IPS DF 19.7 (cell line): ENCODE results near the gene OAS1.
"Not testable (repeated sequence)": the region's sequence is repeated elsewhere in the genome, so short reads cannot be mapped to it uniquely, and the experiment has no call there.

Source experiments
- DNase-seq: peaks from one replicate; pipeline ENCODE4 v3.0.0-alpha.2; 2013; ENCODE audit warnings: low read depth, low spot score

OAS1 gene

GRCh38 chr12:112936927-112937326, 30.2 kb downstream of the OAS1 start:
- DNase-seq, result no peak

GRCh38 chr12:112937741-112938719, 31.3 kb downstream of the OAS1 start, which contains the start of gene OAS3:
OAS3 (plus strand) TSS chr12:112938474; CDS start chr12:112938531, 57 bp downstream.
- DNase-seq, result no peak

GRCh38 chr12:112938751-112939150, 32.0 kb downstream of the OAS1 start:
- DNase-seq, result no peak

GRCh38 chr12:112939761-112940381, 33.1 kb downstream of the OAS1 start:
- no peak for DNase-seq

- no peak for DNase-seq
These were observed 35.0 kb downstream of the OAS1 start for GRCh38 chr12:112941528-112942335.

- DNase-seq, result no peak
These were observed 35.8 kb downstream of the OAS1 start for GRCh38 chr12:112942572-112942971.

GRCh38 chr12:112944024-112944690, 37.4 kb downstream of the OAS1 start:
- DNase-seq, result no peak

GRCh38 chr12:112945515-112945914, 38.8 kb downstream of the OAS1 start:
- DNase-seq, result no peak

GRCh38 chr12:112946236-112947000, 39.7 kb downstream of the OAS1 start:
- no peak for DNase-seq

GRCh38 chr12:112947314-112947713, 40.6 kb downstream of the OAS1 start:
- no peak for DNase-seq

- no peak for DNase-seq
These were observed 41.0 kb downstream of the OAS1 start for GRCh38 chr12:112947761-112948160.

- DNase-seq, result no peak
These were observed 42.0 kb downstream of the OAS1 start for GRCh38 chr12:112948806-112949205.

GRCh38 chr12:112950701-112951100, 43.9 kb downstream of the OAS1 start:
- DNase-seq, result no peak

GRCh38 chr12:112957125-112957524, 50.4 kb downstream of the OAS1 start:
- DNase-seq, result not testable (repeated sequence)

- no peak for DNase-seq
These were observed 54.3 kb downstream of the OAS1 start for GRCh38 chr12:112961074-112961473.

- no peak for DNase-seq
These were observed 54.8 kb downstream of the OAS1 start for GRCh38 chr12:112961536-112961935.

GRCh38 chr12:112962561-112962960, 55.8 kb downstream of the OAS1 start:
- DNase-seq, result no peak

GRCh38 chr12:112963227-112963861, 56.6 kb downstream of the OAS1 start:
- DNase-seq, result no peak

- no peak for DNase-seq
These were observed 57.4 kb downstream of the OAS1 start for GRCh38 chr12:112964067-112964670.

- DNase-seq, result no peak
These were observed 58.2 kb downstream of the OAS1 start for GRCh38 chr12:112964915-112965314.
